Osteocyte (in vitro differentiated cells): ENCODE results near the gene PEX5L. TPM values are rescaled to one million over a fixed set of nuclear protein-coding genes. Genes with fewer than 3 reads are reported as not detected.

Experiments
- DNase-seq: peaks from one replicate; pipeline ENCODE4 v3.0.0; 2021; ENCODE audit warnings: mixed read lengths; ENCODE audit not compliant: unreplicated experiment; ENCODE audit errors: extremely low spot score
- H3K27ac Mint-ChIP-seq: one replicate; pipeline ENCODE4 v1.8.0; 2021; ENCODE audit warnings: mild to moderate bottlenecking, mixed read lengths; ENCODE audit not compliant: unreplicated experiment
- H3K27me3 Mint-ChIP-seq: one replicate; pipeline ENCODE4 v1.8.0; 2021; ENCODE audit warnings: mixed read lengths; ENCODE audit not compliant: unreplicated experiment
- H3K36me3 Mint-ChIP-seq: one replicate; pipeline ENCODE4 v1.8.0; 2021; ENCODE audit warnings: mixed read lengths; ENCODE audit not compliant: unreplicated experiment
- H3K4me1 Mint-ChIP-seq: one replicate; pipeline ENCODE4 v1.8.0; 2021; ENCODE audit warnings: mixed read lengths; ENCODE audit not compliant: unreplicated experiment
- H3K4me3 Mint-ChIP-seq: one replicate; pipeline ENCODE4 v1.8.0; 2021; ENCODE audit warnings: mild to moderate bottlenecking, moderate library complexity, mixed read lengths; ENCODE audit not compliant: unreplicated experiment
- H3K9me3 Mint-ChIP-seq: one replicate; pipeline ENCODE4 v1.8.0; 2021; ENCODE audit warnings: mixed read lengths; ENCODE audit not compliant: unreplicated experiment
- total RNA-seq: library from RNA; stranded (reverse); gene quantifications from 2 replicates; pipeline ENCODE4 v1.2.1, GENCODE V29; 2021
- TF ChIP-seq, protein P1 (sequence below): fragments of 200-600 bp; sonication (generic); IDR thresholded peaks from 2 replicates; pipeline ENCODE4 v1.5.0; 2021; ENCODE audit warnings: antibody characterized with exemption, mild to moderate bottlenecking, moderate library complexity

Gene PEX5L
- total RNA-seq, 1 donor from 2014 or later = not detected

GRCh38 chr3:179885950-179886349 is 150.8 kb downstream of the PEX5L start:
- Mint-ChIP-seq H3K4me3 (no peak overlapping the region), H3K36me3 (no peaks in the 10 kb centered on the region), H3K4me1 (no peaks in the 10 kb centered on the region), H3K9me3 (no peaks in the 10 kb centered on the region), H3K27me3 (peaks cover 30% of the 10 kb centered on the region), H3K27ac (no peak overlapping the region)
- TF ChIP-seq, protein P1, sequence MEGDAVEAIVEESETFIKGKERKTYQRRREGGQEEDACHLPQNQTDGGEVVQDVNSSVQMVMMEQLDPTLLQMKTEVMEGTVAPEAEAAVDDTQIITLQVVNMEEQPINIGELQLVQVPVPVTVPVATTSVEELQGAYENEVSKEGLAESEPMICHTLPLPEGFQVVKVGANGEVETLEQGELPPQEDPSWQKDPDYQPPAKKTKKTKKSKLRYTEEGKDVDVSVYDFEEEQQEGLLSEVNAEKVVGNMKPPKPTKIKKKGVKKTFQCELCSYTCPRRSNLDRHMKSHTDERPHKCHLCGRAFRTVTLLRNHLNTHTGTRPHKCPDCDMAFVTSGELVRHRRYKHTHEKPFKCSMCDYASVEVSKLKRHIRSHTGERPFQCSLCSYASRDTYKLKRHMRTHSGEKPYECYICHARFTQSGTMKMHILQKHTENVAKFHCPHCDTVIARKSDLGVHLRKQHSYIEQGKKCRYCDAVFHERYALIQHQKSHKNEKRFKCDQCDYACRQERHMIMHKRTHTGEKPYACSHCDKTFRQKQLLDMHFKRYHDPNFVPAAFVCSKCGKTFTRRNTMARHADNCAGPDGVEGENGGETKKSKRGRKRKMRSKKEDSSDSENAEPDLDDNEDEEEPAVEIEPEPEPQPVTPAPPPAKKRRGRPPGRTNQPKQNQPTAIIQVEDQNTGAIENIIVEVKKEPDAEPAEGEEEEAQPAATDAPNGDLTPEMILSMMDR = no peak
- no peak for DNase-seq

- H3K4me3 Mint-ChIP-seq = no peak overlapping the region
- no peak for DNase-seq
- peaks cover 40% of the 10 kb centered on the region for H3K27me3 Mint-ChIP-seq
- H3K4me1 Mint-ChIP-seq = no peaks in the 10 kb centered on the region
- TF ChIP-seq, protein P1 = no peak
- no peaks in the 10 kb centered on the region for H3K36me3 Mint-ChIP-seq
- no peak overlapping the region for H3K27ac Mint-ChIP-seq
- H3K9me3 Mint-ChIP-seq = no peaks in the 10 kb centered on the region
Observed at GRCh38 chr3:179884136-179884535, 152.6 kb downstream of the PEX5L start.

DNA sequence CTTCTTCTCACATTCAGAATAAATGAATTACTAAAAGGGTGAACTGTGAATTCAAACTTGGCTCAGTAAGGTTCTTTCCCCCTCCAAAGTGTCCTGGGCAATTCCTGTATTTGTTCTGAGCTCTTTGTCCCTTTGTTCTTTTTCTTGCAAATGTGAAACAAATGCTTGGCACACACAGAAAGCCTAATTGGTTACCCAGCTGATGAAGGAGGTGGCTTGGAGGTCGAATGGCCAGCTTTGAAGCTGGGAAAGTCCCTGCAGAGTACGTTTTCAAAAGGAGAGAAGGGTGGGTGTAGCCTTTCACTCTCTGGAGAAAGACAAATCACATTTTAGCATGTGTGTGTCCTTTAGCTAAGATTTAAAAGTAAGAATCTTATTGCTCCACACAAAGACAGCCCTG is 154.4 kb downstream of the PEX5L start:
- H3K27me3 Mint-ChIP-seq = peaks cover 40% of the 10 kb centered on the region
- H3K36me3 Mint-ChIP-seq = no peaks in the 10 kb centered on the region
- no peaks in the 10 kb centered on the region for H3K9me3 Mint-ChIP-seq
- DNase-seq = no peak
- no peak overlapping the region for H3K4me3 Mint-ChIP-seq
- no peaks in the 10 kb centered on the region for H3K4me1 Mint-ChIP-seq
- TF ChIP-seq, protein P1 = no peak
- no peak overlapping the region for H3K27ac Mint-ChIP-seq

- Mint-ChIP-seq H3K4me1 (no peaks in the 10 kb centered on the region), H3K36me3 (no peaks in the 10 kb centered on the region), H3K4me3 (no peak overlapping the region), H3K9me3 (no peaks in the 10 kb centered on the region), H3K27ac (no peak overlapping the region), H3K27me3 (peaks cover 39% of the 10 kb centered on the region)
- TF ChIP-seq, protein P1 = no peak
- DNase-seq = no peak
Observed at GRCh38 chr3:179881791-179882190, 154.9 kb downstream of the PEX5L start.

DNA sequence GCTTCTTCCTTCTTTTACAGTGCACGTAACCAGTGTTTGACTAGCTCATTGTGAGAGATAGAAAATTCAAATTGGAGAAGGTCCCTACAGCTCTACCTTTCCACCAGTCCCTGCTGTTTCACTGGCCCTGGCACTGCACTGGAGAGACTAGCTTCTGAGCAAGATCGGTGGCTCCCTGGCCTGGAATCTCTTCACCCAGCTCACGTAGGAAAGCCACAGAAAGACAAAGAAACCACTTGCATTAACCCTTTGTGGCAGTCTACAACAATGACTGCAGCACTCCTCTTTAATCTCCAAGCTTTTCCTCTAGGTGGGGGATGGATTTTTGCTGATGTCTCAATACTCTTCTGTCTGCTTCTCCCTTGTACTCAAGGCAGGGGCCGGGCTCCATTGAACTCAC is 155.9 kb downstream of the PEX5L start:
- no peaks in the 10 kb centered on the region for H3K36me3 Mint-ChIP-seq
- H3K4me3 Mint-ChIP-seq = no peak overlapping the region
- H3K27me3 Mint-ChIP-seq = peaks cover 34% of the 10 kb centered on the region
- DNase-seq = no peak
- TF ChIP-seq, protein P1 = no peak
- no peaks in the 10 kb centered on the region for H3K4me1 Mint-ChIP-seq
- H3K9me3 Mint-ChIP-seq = no peaks in the 10 kb centered on the region
- H3K27ac Mint-ChIP-seq = no peak overlapping the region
